HUES6 (cell line): ENCODE measurements around the gene CDKN2AIP.
A peak's percentile ranks its signal among the peaks of the same experiment; 100 is the strongest.
"Not testable (repeated sequence)": the region's sequence is repeated elsewhere in the genome, so short reads cannot be mapped to it uniquely, and the experiment has no call there.

Experiments
- H3K27ac ChIP-seq: 2 replicates; pipeline ENCODE4 v1.7.0; 2013; ENCODE audit warnings: low read depth, mild to moderate bottlenecking, low read length, inconsistent platforms
- H3K27me3 ChIP-seq: 2 replicates; pipeline ENCODE4 v1.6.1; 2013; ENCODE audit warnings: low read length; ENCODE audit not compliant: control insufficient read depth, insufficient read depth
- H3K36me3 ChIP-seq: 2 replicates; pipeline ENCODE4 v1.6.1; 2013; ENCODE audit warnings: low read length; ENCODE audit not compliant: control insufficient read depth, insufficient read depth
- H3K4me1 ChIP-seq: 2 replicates; pipeline ENCODE4 v1.6.1; 2013; ENCODE audit warnings: low read length; ENCODE audit not compliant: control insufficient read depth, insufficient read depth
- H3K4me3 ChIP-seq: 2 replicates; pipeline ENCODE4 v1.5.1; 2013; ENCODE audit warnings: low read depth, low read length
- H3K9ac ChIP-seq: one replicate; pipeline ENCODE4 v1.6.1; 2013; ENCODE audit warnings: mild to moderate bottlenecking, low read length
- H3K9me3 ChIP-seq: 2 replicates; pipeline ENCODE4 v1.6.1; 2013; ENCODE audit warnings: low read depth, low read length; ENCODE audit not compliant: control insufficient read depth, insufficient read depth

CDKN2AIP gene

GRCh38 chr4:183413234-183414200 is 30.9 kb upstream of the CDKN2AIP start:
- no peaks in the 10 kb centered on the region for H3K9me3 ChIP-seq

GRCh38 chr4:183416879-183417755 is 27.3 kb upstream of the CDKN2AIP start:
- Histone ChIP-seq H3K9ac (no peak overlapping the region), H3K27ac (no peak overlapping the region), H3K36me3 (no peaks in the 10 kb centered on the region), H3K4me1 (no peaks in the 10 kb centered on the region; the same call in 1 of the 2 replicates), H3K27me3 (no peaks in the 10 kb centered on the region), H3K9me3 (no peaks in the 10 kb centered on the region), H3K4me3 (no peak overlapping the region)

More at GRCh38 chr4:183413234-183414200, 30.9 kb upstream of the CDKN2AIP start:
- H3K27ac ChIP-seq, result no peak overlapping the region
- no peak overlapping the region for H3K9ac ChIP-seq
- H3K36me3 ChIP-seq, result no peaks in the 10 kb centered on the region
- no peaks in the 10 kb centered on the region for H3K27me3 ChIP-seq
- H3K4me1 ChIP-seq, result no peaks in the 10 kb centered on the region; the same call in 1 of the 2 replicates
- no peak overlapping the region for H3K4me3 ChIP-seq

GRCh38 chr4:183422962-183423631 is 21.3 kb upstream of the CDKN2AIP start:
- no peaks in the 10 kb centered on the region for H3K36me3 ChIP-seq
- H3K9me3 ChIP-seq, result no peaks in the 10 kb centered on the region
- no peak overlapping the region for H3K27ac ChIP-seq
- H3K27me3 ChIP-seq, result no peaks in the 10 kb centered on the region
- H3K4me3 ChIP-seq, result no peak overlapping the region
- no peaks in the 10 kb centered on the region; the same call in 1 of the 2 replicates for H3K4me1 ChIP-seq
- H3K9ac ChIP-seq, result no peak overlapping the region

GRCh38 chr4:183424109-183424744 is 20.2 kb upstream of the CDKN2AIP start:
- H3K36me3 ChIP-seq, result no peaks in the 10 kb centered on the region
- no peaks in the 10 kb centered on the region for H3K9me3 ChIP-seq
- no peaks in the 10 kb centered on the region; the same call in 1 of the 2 replicates for H3K4me1 ChIP-seq
- no peak overlapping the region for H3K9ac ChIP-seq
- H3K27ac ChIP-seq, result no peak overlapping the region
- H3K4me3 ChIP-seq, result no peak overlapping the region
- no peaks in the 10 kb centered on the region for H3K27me3 ChIP-seq

GRCh38 chr4:183426507-183426906 is 17.9 kb upstream of the CDKN2AIP start:
- Histone ChIP-seq H3K9me3 (no peaks in the 10 kb centered on the region), H3K36me3 (no peaks in the 10 kb centered on the region), H3K4me3 (no peak overlapping the region), H3K9ac (no peak overlapping the region), H3K4me1 (peaks cover 17% of the 10 kb centered on the region), H3K27me3 (no peaks in the 10 kb centered on the region), H3K27ac (no peak overlapping the region)

- Histone ChIP-seq H3K9ac (no peak overlapping the region), H3K36me3 (no peaks in the 10 kb centered on the region), H3K4me3 (no peak overlapping the region), H3K27ac (no peak overlapping the region; the same call in 1 of the 2 replicates), H3K4me1 (peaks cover 22% of the 10 kb centered on the region), H3K27me3 (no peaks in the 10 kb centered on the region), H3K9me3 (peaks cover 5% of the 10 kb centered on the region; the same call in 1 of the 2 replicates)
Observed at GRCh38 chr4:183429489-183429888, 14.9 kb upstream of the CDKN2AIP start.

GRCh38 chr4:183430317-183430993 is 14.0 kb upstream of the CDKN2AIP start:
- Histone ChIP-seq H3K27ac (peak overlapping the region; percentile 97), H3K9me3 (peaks cover 5% of the 10 kb centered on the region; the same call in 1 of the 2 replicates), H3K9ac (peak overlapping the region; percentile 82), H3K4me1 (peaks cover 27% of the 10 kb centered on the region), H3K36me3 (no peaks in the 10 kb centered on the region), H3K4me3 (peak overlapping the region; percentile 17; the same call in 1 of the 2 replicates), H3K27me3 (no peaks in the 10 kb centered on the region)

GRCh38 chr4:183430994-183431347 is 13.5 kb upstream of the CDKN2AIP start:
- Histone ChIP-seq H3K36me3 (no peaks in the 10 kb centered on the region), H3K27ac (peak overlapping the region; percentile 97), H3K4me3 (peak overlapping the region; percentile 17; the same call in 1 of the 2 replicates), H3K9me3 (peaks cover 5% of the 10 kb centered on the region; the same call in 1 of the 2 replicates), H3K4me1 (peaks cover 27% of the 10 kb centered on the region), H3K9ac (peak overlapping the region; percentile 82), H3K27me3 (no peaks in the 10 kb centered on the region)

- Histone ChIP-seq H3K27ac (peak overlapping the region; percentile 97; the same call in 1 of the 2 replicates), H3K9me3 (peaks cover 5% of the 10 kb centered on the region; the same call in 1 of the 2 replicates), H3K4me1 (peaks cover 31% of the 10 kb centered on the region)
Observed at GRCh38 chr4:183431614-183432013, 12.8 kb upstream of the CDKN2AIP start.

GRCh38 chr4:183433183-183433582 is 11.3 kb upstream of the CDKN2AIP start:
- not testable (repeated sequence) for H3K27ac ChIP-seq, H3K9ac ChIP-seq, H3K27me3 ChIP-seq, H3K4me3 ChIP-seq, H3K36me3 ChIP-seq, H3K9me3 ChIP-seq
- peaks cover 32% of the 10 kb centered on the region for H3K4me1 ChIP-seq

More at GRCh38 chr4:183431614-183432013, 12.8 kb upstream of the CDKN2AIP start:
- Histone ChIP-seq H3K4me3 (no peak overlapping the region), H3K9ac (peak overlapping the region; percentile 82), H3K36me3 (no peaks in the 10 kb centered on the region), H3K27me3 (no peaks in the 10 kb centered on the region)
